HepG2 (cell line): ENCODE results near the gene ITGAE. TPM values are rescaled to one million over a fixed set of nuclear protein-coding genes. Genes with fewer than 3 reads are reported as not detected.

Experiments used
- CBX2 ChIP-seq, 2 experiments: fragments of 200-600 bp in 1 of 2; sonication (generic); formaldehyde crosslinking in 1 of 2; IDR thresholded peaks; 2 replicates each; pipeline versions ENCODE4 v1.7.0 to v1.8.1; 2018 to 2022; ENCODE audit warnings: low read depth in 2 of 2, low read length in 1 of 2, mild to moderate bottlenecking in 1 of 2, missing genetic modification reagents in 1 of 2
- CREM ChIP-seq, 2 experiments: sonication (generic) in 1 of 2; formaldehyde crosslinking in 1 of 2; IDR thresholded peaks; 2 replicates each; pipeline versions ENCODE4 v1.4.0 to v1.6.1; 2016 to 2020; ENCODE audit warnings: antibody characterized with exemption in 1 of 2, mild to moderate bottlenecking in 1 of 2, missing genetic modification reagents in 1 of 2
- FOSL1 ChIP-seq: sonication (generic); formaldehyde crosslinking; IDR thresholded peaks from 2 replicates; pipeline ENCODE4 v1.9.0; 2021; ENCODE audit warnings: missing genetic modification reagents, borderline replicate concordance
- FOXA1 ChIP-seq, 2 experiments: fragments of 450-650 bp in 1 of 2; sonication (generic) in 1 of 2; formaldehyde crosslinking in 1 of 2; IDR thresholded peaks; 2 replicates each; pipeline versions ENCODE4 v1.4.0 to v1.6.1; 2016 to 2020; ENCODE audit warnings: missing genetic modification reagents in 1 of 2
- FOXK2 ChIP-seq: fragments of 450-650 bp; IDR thresholded peaks from 2 replicates; pipeline ENCODE4 v1.6.1; 2016
- HMG20A ChIP-seq: IDR thresholded peaks from 2 replicates; pipeline ENCODE4 v1.6.1; 2016; ENCODE audit warnings: borderline replicate concordance
- KLF9 ChIP-seq: IDR thresholded peaks from 2 replicates; pipeline ENCODE4 v1.6.1; 2016; ENCODE audit warnings: low read depth
- KMT2A ChIP-seq: sonication (generic); formaldehyde crosslinking; IDR thresholded peaks from 2 replicates; pipeline ENCODE4 v1.4.0; 2020; ENCODE audit warnings: missing genetic modification reagents
- RAD21 ChIP-seq: fragments of 450-650 bp; formaldehyde crosslinking; IDR thresholded peaks from 2 replicates; pipeline ENCODE4 v1.5.0; 2020; ENCODE audit warnings: mild to moderate bottlenecking
- STAT5B ChIP-seq: sonication (generic); formaldehyde crosslinking; IDR thresholded peaks from 2 replicates; pipeline ENCODE4 v1.4.0; 2020; ENCODE audit warnings: missing genetic modification reagents
- TCF7 ChIP-seq: sonication (generic); IDR thresholded peaks from 2 replicates; pipeline ENCODE4 v1.6.1; 2016; ENCODE audit warnings: antibody characterized with exemption, low read depth
- TOPORS ChIP-seq: sonication (generic); formaldehyde crosslinking; IDR thresholded peaks from 2 replicates; pipeline ENCODE4 v1.8.0; 2023; ENCODE audit warnings: mild to moderate bottlenecking, missing genetic modification reagents
- TP53 ChIP-seq: sonication (generic); formaldehyde crosslinking; conservative IDR thresholded peaks from 2 replicates; pipeline ENCODE4 v1.4.0; 2020; ENCODE audit warnings: missing genetic modification reagents
- ZMYM4 ChIP-seq: sonication (generic); formaldehyde crosslinking; IDR thresholded peaks from 2 replicates; pipeline ENCODE4 v1.8.1; 2023; ENCODE audit warnings: mild to moderate bottlenecking, missing genetic modification reagents
- ZNF44 ChIP-seq: sonication (generic); formaldehyde crosslinking; IDR thresholded peaks from 2 replicates; pipeline ENCODE4 v1.5.1; 2020; ENCODE audit warnings: mild to moderate bottlenecking, missing genetic modification reagents
- ZNF570 ChIP-seq: sonication (generic); formaldehyde crosslinking; IDR thresholded peaks from 2 replicates; pipeline ENCODE4 v1.4.0; 2020; ENCODE audit warnings: mild to moderate bottlenecking, missing genetic modification reagents, borderline replicate concordance
- ZNF607 ChIP-seq: sonication (generic); formaldehyde crosslinking; IDR thresholded peaks from 2 replicates; pipeline ENCODE4 v1.5.1; 2020; ENCODE audit warnings: missing genetic modification reagents, mild to moderate bottlenecking, borderline replicate concordance
- ZNF772 ChIP-seq: sonication (generic); formaldehyde crosslinking; IDR thresholded peaks from 2 replicates; pipeline ENCODE4 v1.5.0; 2020; ENCODE audit warnings: mild to moderate bottlenecking, missing genetic modification reagents
- ZNF777 ChIP-seq: sonication (generic); formaldehyde crosslinking; IDR thresholded peaks from 2 replicates; pipeline ENCODE4 v1.4.0; 2020; ENCODE audit warnings: missing genetic modification reagents
- polyA plus RNA-seq, 8 experiments: library from polyadenylated mRNA; depleted of rRNA in 3 of 8; stranded (reverse) in 7 of 8; unstranded in 1 of 8; fragments of >200 nt; fragmentation: Illumina TruSeq in 4 of 8; extraction: Trizol in 4 of 8; gene quantifications; 2 replicates each; pipeline versions ENCODE4 v1.2.1 to v1.2.3, GENCODE V29; 2011 to 2016; ENCODE audit warnings: low read depth in 4 of 8, missing spikeins in 1 of 8, mixed read lengths in 1 of 8; ENCODE audit not compliant: insufficient read depth in 1 of 8
- total RNA-seq, 5 experiments: library from RNA; depleted of rRNA; stranded (reverse); fragments of >200 nt; fragmentation: Illumina TruSeq; extraction: Trizol; gene quantifications; 2 replicates each; pipeline ENCODE4 v1.2.3, GENCODE V29; 2016; ENCODE audit warnings: low read depth in 1 of 5
- TF ChIP-seq, protein P1 (sequence below): sonication (generic); formaldehyde crosslinking; IDR thresholded peaks from 2 replicates; pipeline ENCODE4 v1.5.0; 2020; ENCODE audit warnings: missing genetic modification reagents
- TF ChIP-seq, protein P2 (sequence below): sonication (generic); formaldehyde crosslinking; IDR thresholded peaks from 2 replicates; pipeline ENCODE4 v1.4.0; 2020; ENCODE audit warnings: missing genetic modification reagents, borderline replicate concordance
- TF ChIP-seq, protein P3 (sequence below): sonication (generic); formaldehyde crosslinking; IDR thresholded peaks from 2 replicates; pipeline ENCODE4 v1.9.0; 2021; ENCODE audit warnings: missing genetic modification reagents, mild to moderate bottlenecking, borderline replicate concordance
- TF ChIP-seq, protein P4 (sequence below): sonication (generic); formaldehyde crosslinking; IDR thresholded peaks from 2 replicates; pipeline ENCODE4 v1.5.0; 2020; ENCODE audit warnings: missing genetic modification reagents, mild to moderate bottlenecking, borderline replicate concordance

The ITGAE gene
- total and polyA plus RNA-seq, 2 of the 13 experiments (the other 11 are each of a cell fraction or from before 2014, with no cell fraction given) = 42.3 to 49.0 TPM

DNA sequence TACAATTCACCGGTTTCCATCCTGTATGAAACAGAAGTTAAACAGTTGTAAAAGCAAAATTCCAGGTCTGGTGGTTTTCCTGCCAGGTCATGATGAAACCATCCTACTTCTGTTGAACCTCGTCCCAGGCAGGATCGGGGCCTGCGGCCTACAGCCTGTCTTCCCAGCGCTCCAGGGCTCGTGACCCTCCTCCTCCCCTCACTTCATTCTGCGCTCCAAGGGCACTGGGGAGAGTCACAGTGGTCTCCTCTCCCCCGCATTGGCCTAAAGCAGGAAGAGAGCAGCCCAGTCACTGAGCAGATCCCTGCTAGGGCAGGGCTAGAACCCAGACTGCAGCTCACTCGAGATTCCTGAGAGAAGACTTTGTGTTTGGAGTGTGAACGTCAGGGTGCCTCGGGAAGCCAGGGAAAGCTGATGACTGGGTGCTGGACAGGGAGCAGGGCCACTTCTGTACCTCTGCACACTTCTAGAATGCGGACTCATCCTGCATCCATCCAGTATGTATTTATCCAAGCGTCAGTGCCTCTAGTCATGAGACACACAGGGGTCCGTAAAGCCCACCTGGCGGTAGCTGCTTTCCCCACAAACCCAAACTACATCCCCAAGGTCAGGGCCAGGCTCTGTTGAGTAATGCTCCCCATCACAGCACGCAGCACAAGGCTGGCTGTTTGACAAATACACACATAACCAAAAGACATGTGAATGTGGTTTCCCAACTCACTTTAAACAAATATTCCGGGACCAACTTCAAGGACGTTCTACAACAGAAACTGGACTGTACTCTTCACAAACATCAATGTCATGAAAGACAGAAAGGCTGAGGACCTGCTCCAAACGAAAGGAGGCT, 1.7 kb upstream of the ITGAE start (continued):
- TF ChIP-seq KMT2A = 0 out of 2 replicates have a peak, but pooled peaks have one; percentile 42
- TF ChIP-seq FOSL1 (CRISPR knock-in tag) = no peak; the same call in 1 of the 2 replicates
- peak; percentile 67; the same call in 1 of the 2 replicates for TF ChIP-seq STAT5B (CRISPR knock-in tag)
- TF ChIP-seq ZNF772 (CRISPR knock-in tag) = no peak
- TF ChIP-seq ZNF607 (CRISPR knock-in tag) = peak; percentile 77; the same call in 1 of the 2 replicates
- 0 out of 2 replicates have a peak, but pooled peaks have one; percentile 62 for TF ChIP-seq TP53 (CRISPR knock-in tag)
- TF ChIP-seq CBX2 (IDR thresholded peaks at IDR 0.05; ENCODE audit: low read depth, low read length) = no peak
- no peak for TF ChIP-seq CBX2 (CRISPR knock-in tag; IDR thresholded peaks at IDR 0.05; ENCODE audit: low read depth)
- TF ChIP-seq ZNF570 (CRISPR knock-in tag) = no peak
- TF ChIP-seq, protein P1, sequence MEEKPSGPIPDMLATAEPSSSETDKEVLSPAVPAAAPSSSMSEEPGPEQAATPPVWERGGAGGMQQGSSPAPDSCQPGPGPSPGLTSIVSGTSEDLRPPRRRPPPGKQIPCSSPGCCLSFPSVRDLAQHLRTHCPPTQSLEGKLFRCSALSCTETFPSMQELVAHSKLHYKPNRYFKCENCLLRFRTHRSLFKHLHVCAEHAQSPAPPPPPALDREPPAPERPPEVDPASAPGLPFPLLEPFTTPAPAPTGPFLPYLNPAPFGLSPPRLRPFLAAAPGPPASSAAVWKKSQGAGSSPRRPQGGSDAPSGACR (CRISPR knock-in tag) = peak; percentile 79; the same call in 1 of the 2 replicates
- TF ChIP-seq, protein P2, sequence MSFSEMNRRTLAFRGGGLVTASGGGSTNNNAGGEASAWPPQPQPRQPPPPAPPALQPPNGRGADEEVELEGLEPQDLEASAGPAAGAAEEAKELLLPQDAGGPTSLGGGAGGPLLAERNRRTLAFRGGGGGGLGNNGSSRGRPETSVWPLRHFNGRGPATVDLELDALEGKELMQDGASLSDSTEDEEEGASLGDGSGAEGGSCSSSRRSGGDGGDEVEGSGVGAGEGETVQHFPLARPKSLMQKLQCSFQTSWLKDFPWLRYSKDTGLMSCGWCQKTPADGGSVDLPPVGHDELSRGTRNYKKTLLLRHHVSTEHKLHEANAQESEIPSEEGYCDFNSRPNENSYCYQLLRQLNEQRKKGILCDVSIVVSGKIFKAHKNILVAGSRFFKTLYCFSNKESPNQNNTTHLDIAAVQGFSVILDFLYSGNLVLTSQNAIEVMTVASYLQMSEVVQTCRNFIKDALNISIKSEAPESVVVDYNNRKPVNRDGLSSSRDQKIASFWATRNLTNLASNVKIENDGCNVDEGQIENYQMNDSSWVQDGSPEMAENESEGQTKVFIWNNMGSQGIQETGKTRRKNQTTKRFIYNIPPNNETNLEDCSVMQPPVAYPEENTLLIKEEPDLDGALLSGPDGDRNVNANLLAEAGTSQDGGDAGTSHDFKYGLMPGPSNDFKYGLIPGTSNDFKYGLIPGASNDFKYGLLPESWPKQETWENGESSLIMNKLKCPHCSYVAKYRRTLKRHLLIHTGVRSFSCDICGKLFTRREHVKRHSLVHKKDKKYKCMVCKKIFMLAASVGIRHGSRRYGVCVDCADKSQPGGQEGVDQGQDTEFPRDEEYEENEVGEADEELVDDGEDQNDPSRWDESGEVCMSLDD = no peak
- TF ChIP-seq FOXK2 = peak; percentile 57; the same call in 1 of the 2 replicates
- TF ChIP-seq, protein P3, sequence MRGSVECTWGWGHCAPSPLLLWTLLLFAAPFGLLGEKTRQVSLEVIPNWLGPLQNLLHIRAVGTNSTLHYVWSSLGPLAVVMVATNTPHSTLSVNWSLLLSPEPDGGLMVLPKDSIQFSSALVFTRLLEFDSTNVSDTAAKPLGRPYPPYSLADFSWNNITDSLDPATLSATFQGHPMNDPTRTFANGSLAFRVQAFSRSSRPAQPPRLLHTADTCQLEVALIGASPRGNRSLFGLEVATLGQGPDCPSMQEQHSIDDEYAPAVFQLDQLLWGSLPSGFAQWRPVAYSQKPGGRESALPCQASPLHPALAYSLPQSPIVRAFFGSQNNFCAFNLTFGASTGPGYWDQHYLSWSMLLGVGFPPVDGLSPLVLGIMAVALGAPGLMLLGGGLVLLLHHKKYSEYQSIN (CRISPR knock-in tag) = no peak
- TF ChIP-seq RAD21 (CRISPR knock-in tag) = peak; percentile 20
- TF ChIP-seq CREM (IDR thresholded peaks at IDR 0.05) = peak; percentile 89
- TF ChIP-seq CREM (CRISPR knock-in tag; IDR thresholded peaks at IDR 0.05) = no peak
- TF ChIP-seq ZNF777 (CRISPR knock-in tag) = peak; percentile 58; the same call in 1 of the 2 replicates
- 0 out of 2 replicates have a peak, but pooled peaks have one; percentile 48 for TF ChIP-seq FOXA1 (IDR thresholded peaks at IDR 0.05)
- peak; percentile 95 for TF ChIP-seq FOXA1 (CRISPR knock-in tag; IDR thresholded peaks at IDR 0.05)
- TF ChIP-seq, protein P4, sequence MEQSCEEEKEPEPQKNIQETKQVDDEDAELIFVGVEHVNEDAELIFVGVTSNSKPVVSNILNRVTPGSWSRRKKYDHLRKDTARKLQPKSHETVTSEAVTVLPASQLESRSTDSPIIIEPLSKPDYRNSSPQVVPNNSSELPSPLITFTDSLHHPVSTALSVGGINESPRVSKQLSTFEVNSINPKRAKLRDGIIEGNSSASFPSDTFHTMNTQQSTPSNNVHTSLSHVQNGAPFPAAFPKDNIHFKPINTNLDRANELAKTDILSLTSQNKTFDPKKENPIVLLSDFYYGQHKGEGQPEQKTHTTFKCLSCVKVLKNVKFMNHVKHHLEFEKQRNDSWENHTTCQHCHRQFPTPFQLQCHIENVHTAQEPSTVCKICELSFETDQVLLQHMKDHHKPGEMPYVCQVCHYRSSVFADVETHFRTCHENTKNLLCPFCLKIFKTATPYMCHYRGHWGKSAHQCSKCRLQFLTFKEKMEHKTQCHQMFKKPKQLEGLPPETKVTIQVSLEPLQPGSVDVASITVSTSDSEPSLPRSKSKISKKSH (CRISPR knock-in tag) = peak; percentile 67; the same call in 1 of the 2 replicates
- TF ChIP-seq KLF9 = no peak; the same call in 1 of the 2 replicates
- TF ChIP-seq HMG20A (CRISPR knock-in tag) = peak; percentile 96
- TF ChIP-seq TOPORS = no peak; the same call in 1 of the 2 replicates
- 0 out of 2 replicates have a peak, but pooled peaks have one; percentile 15 for TF ChIP-seq ZNF44 (CRISPR knock-in tag)
- TF ChIP-seq ZMYM4 = peak; percentile 82
- TF ChIP-seq TCF7 = peak; percentile 89
